IMR-90 (cell line): Measurements from ENCODE around the gene ITPK1. TPM values are rescaled to one million over a fixed set of nuclear protein-coding genes. Genes with fewer than 3 reads are reported as not detected.
A peak's percentile ranks its signal among the peaks of the same experiment; 100 is the strongest.

Experiments used
- ATAC-seq: fragments of 200-7000 bp; cut with Tn5 transposase; 2 replicates; pipeline ENCODE4 v1.9.1; 2020; ENCODE audit warnings: low read depth, mild to moderate bottlenecking, moderate library complexity
- BruUV-seq: library from RNA; stranded (reverse); fragments of 400-500 nt; replicated peaks from 2 replicates; lab custom pipeline; 2021; lab: Mats Ljungman, UMichigan
- CTCF ChIA-PET: fragments of 300-600 bp; formaldehyde crosslinking; extraction: SDS; loops from one replicate; lab custom pipeline; 2021; ENCODE audit warnings: antibody characterized with exemption; lab: Yijun Ruan, JAX
- POLR2A ChIA-PET: fragments of 300-600 bp; sonication (Branson Sonifier 250); formaldehyde crosslinking; loops from one replicate; lab custom pipeline; 2022; ENCODE audit warnings: antibody characterized with exemption; ENCODE audit not compliant: unreplicated experiment; lab: Charles Lee
- DNase-seq: peaks from one replicate; pipeline ENCODE4 v3.0.0; 2013
- H2AFZ ChIP-seq: replicated peaks from 2 replicates; pipeline ENCODE3; 2013; ENCODE audit warnings: low read length, mild to moderate bottlenecking; ENCODE audit not compliant: poor library complexity
- H2AK5ac ChIP-seq: 2 replicates; pipeline ENCODE4 v1.6.1; 2013; ENCODE audit warnings: low read depth, low read length, inconsistent platforms
- H2AK9ac ChIP-seq: replicated peaks from 2 replicates; pipeline ENCODE3; 2013; ENCODE audit warnings: mild to moderate bottlenecking, low read depth, low read length, moderate library complexity; ENCODE audit not compliant: poor library complexity
- H2BK120ac ChIP-seq: 2 replicates; pipeline ENCODE4 v1.6.1; 2013; ENCODE audit warnings: low read depth, low read length, inconsistent platforms
- H2BK15ac ChIP-seq: 3 replicates; pipeline ENCODE4 v1.6.1; 2013; ENCODE audit warnings: low read depth, low read length, inconsistent platforms
- H2BK20ac ChIP-seq: 2 replicates; pipeline ENCODE4 v1.6.1; 2013; ENCODE audit warnings: low read depth, mild to moderate bottlenecking, inconsistent platforms, low read length, moderate library complexity
- H2BK5ac ChIP-seq: 2 replicates; pipeline ENCODE4 v1.6.1; 2013; ENCODE audit warnings: mild to moderate bottlenecking, low read depth, low read length, inconsistent platforms; ENCODE audit not compliant: poor library complexity, severe bottlenecking
- H3K14ac ChIP-seq: replicated peaks from 2 replicates; pipeline ENCODE4 v1.6.1; 2013; ENCODE audit warnings: low read depth, low read length, inconsistent platforms
- H3K18ac ChIP-seq: 2 replicates; pipeline ENCODE4 v1.6.1; 2013; ENCODE audit warnings: low read depth, low read length, control low read depth
- H3K23ac ChIP-seq: 2 replicates; pipeline ENCODE4 v1.6.1; 2013; ENCODE audit warnings: low read depth, low read length, inconsistent platforms
- H3K27ac ChIP-seq: 2 replicates; pipeline ENCODE4 v1.5.1; 2013; ENCODE audit warnings: mild to moderate bottlenecking, control low read depth, low read length; ENCODE audit not compliant: insufficient read depth
- H3K27me3 ChIP-seq: 2 replicates; pipeline ENCODE4 v1.6.1; 2013; ENCODE audit warnings: low read length; ENCODE audit not compliant: control insufficient read depth, insufficient read depth
- H3K36me3 ChIP-seq: 2 replicates; pipeline ENCODE4 v1.6.1; 2013; ENCODE audit warnings: low read length, mixed read lengths; ENCODE audit not compliant: control insufficient read depth, insufficient read depth
- H3K4ac ChIP-seq: 2 replicates; pipeline ENCODE4 v1.6.1; 2013; ENCODE audit warnings: low read depth, low read length, inconsistent platforms
- H3K4me1 ChIP-seq: 2 replicates; pipeline ENCODE4 v1.6.1; 2013; ENCODE audit warnings: low read length, mixed read lengths; ENCODE audit not compliant: control insufficient read depth, insufficient read depth
- H3K4me2 ChIP-seq: 2 replicates; pipeline ENCODE4 v1.6.1; 2013; ENCODE audit warnings: low read depth, mild to moderate bottlenecking, control low read depth, low read length, moderate library complexity
- H3K4me3 ChIP-seq: 2 replicates; pipeline ENCODE4 v1.5.1; 2013; ENCODE audit warnings: low read depth, mild to moderate bottlenecking, control low read depth, low read length, moderate library complexity; ENCODE audit not compliant: insufficient read depth
- H3K56ac ChIP-seq: 2 replicates; pipeline ENCODE4 v1.6.1; 2013; ENCODE audit warnings: low read length, inconsistent platforms; ENCODE audit not compliant: insufficient read depth; ENCODE audit errors: extremely low read depth
- H3K79me1 ChIP-seq, 2 experiments: 2 replicates each; pipeline ENCODE4 v1.6.1; 2013; ENCODE audit warnings: low read length in 2 of 2, inconsistent platforms in 1 of 2, low read depth in 1 of 2
- H3K9ac ChIP-seq: 2 replicates; pipeline ENCODE4 v1.6.1; 2013; ENCODE audit warnings: low read depth, low read length, control low read depth
- H3K9me1 ChIP-seq: 2 replicates; pipeline ENCODE4 v1.6.1; 2013; ENCODE audit warnings: low read length, inconsistent platforms; ENCODE audit not compliant: insufficient read depth
- H3K9me3 ChIP-seq: 2 replicates; pipeline ENCODE4 v1.6.1; 2013; ENCODE audit warnings: low read length; ENCODE audit not compliant: control insufficient read depth, insufficient read depth
- H4K20me1 ChIP-seq: 2 replicates; pipeline ENCODE4 v1.6.1; 2013; ENCODE audit warnings: low read length, inconsistent platforms; ENCODE audit not compliant: insufficient read depth
- H4K5ac ChIP-seq: 2 replicates; pipeline ENCODE4 v1.6.1; 2013; ENCODE audit warnings: mild to moderate bottlenecking, low read depth, low read length, control low read depth
- H4K8ac ChIP-seq, 2 experiments: 2 replicates each; pipeline ENCODE4 v1.6.1; 2013; ENCODE audit warnings: low read depth in 2 of 2, low read length in 2 of 2, control low read depth in 1 of 2, inconsistent platforms in 1 of 2
- H4K91ac ChIP-seq: 2 replicates; pipeline ENCODE4 v1.6.1; 2013; ENCODE audit warnings: low read depth, low read length, inconsistent platforms; ENCODE audit not compliant: insufficient read depth
- CEBPB ChIP-seq: IDR thresholded peaks from 2 replicates; pipeline ENCODE4 v1.6.1; 2012; ENCODE audit warnings: low read depth, low read length, improper control_type of control experiment
- MAFK ChIP-seq: IDR thresholded peaks from 2 replicates; pipeline ENCODE4 v1.6.1; 2012; ENCODE audit warnings: low read depth, low read length, improper control_type of control experiment
- WGBS, 2 experiments: methylation state at CpG; one replicate each; pipeline versions ENCODE4 v1.1.5 to v1.1.7; 2013; ENCODE audit warnings: missing lambda C conversion rate in 2 of 2; ENCODE audit not compliant: insufficient read length in 1 of 2; ENCODE audit errors: extremely low coverage in 2 of 2; 5-methylcytosine and 5-hydroxymethylcytosine counted together
- dilution Hi-C: fragments of 300-500 bp; cut with HindIII; formaldehyde crosslinking; loops from one replicate; pipeline ENCODE4 v1.14.3; 2018; ENCODE audit warnings: low sequenced_read_pairs; ENCODE audit not compliant: unreplicated experiment
- in situ Hi-C: fragments of 300-500 bp; cut with MboI; formaldehyde crosslinking; loops from 3 replicates; pipeline ENCODE4 v1.14.3; 2019; ENCODE audit warnings: low sequenced_read_pairs, inconsistent platforms, mixed read lengths
- intact Hi-C: fragments of 100-400 bp; cut with micrococcal nuclease; formaldehyde crosslinking; loops from 2 replicates; pipeline ENCODE4 v1.10.0; 2022
- polyA plus RNA-seq, 3 experiments: library from polyadenylated mRNA; depleted of rRNA; stranded (reverse); fragments of >200 nt; gene quantifications; 2 replicates each; pipeline ENCODE4 v1.2.3, GENCODE V29; 2012; ENCODE audit warnings: low replicate concordance in 1 of 3
- total RNA-seq: library from RNA; depleted of rRNA; stranded (reverse); fragments of >200 nt; gene quantifications from 2 replicates; pipeline ENCODE4 v1.2.3, GENCODE V29; 2012

Gene ITPK1
- total and polyA plus RNA-seq, 2 of the 4 experiments (the other 2 are of a cell fraction): 21.7 to 26.9 TPM

DNA sequence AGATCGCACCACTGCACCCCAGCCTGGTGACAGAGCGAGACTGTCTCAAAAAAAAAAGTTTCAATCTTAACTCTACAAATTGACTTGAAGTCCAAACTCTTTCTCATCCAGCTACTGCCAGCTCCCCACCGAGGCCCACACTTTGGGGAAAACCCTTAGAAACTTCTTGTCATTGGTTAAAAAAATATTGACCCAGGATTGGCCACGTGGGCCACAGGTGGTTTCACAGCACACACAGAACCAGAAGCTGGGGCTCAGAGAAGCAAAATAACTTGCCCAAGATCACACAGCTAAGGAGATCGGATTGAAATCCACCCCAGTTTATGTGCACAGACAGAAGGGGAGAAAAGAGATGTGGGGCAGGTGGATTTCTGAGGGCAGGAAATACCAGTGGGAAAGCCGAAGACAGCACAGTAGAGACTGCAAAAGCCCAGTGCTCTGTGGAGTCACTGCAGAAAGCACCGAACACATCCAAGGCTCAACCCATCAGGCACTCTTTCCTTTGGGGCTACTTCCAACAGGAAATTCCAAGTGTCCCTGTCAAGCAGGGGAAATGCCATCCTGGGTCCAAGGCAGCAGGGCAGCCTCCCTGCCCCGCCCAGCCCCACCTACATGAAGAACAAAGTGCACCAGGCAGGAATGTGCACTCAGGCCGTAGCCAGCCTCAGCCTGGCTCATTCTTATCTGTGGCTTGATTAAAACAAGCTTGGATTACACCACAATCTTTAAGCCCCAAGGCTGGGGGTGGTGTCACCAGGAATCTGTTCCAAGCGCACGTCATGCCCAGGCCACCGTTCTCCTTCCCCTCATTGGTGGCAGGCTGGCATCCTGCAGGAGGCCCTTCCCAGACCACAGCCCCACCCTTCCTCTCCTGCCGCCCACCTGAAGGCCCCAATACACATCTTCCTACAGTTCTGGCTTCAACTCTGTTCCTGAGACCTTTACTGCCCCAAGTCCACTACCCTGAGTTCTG, 72.5 kb downstream of the ITPK1 start:
- no peaks in the 10 kb centered on the region; the same call in 1 of the 2 replicates for H3K9me1 ChIP-seq
- H2BK20ac ChIP-seq: no peak overlapping the region
- peaks cover 9% of the 10 kb centered on the region for H3K4me1 ChIP-seq
- no peak overlapping the region for H2AK9ac ChIP-seq
- H3K23ac ChIP-seq: no peak overlapping the region
- dilution Hi-C loops (no loop called here), intact Hi-C loops (no loop called here), in situ Hi-C loops (no loop called here)
- H3K4me2 ChIP-seq: no peak overlapping the region
- no peak overlapping the region for H4K5ac ChIP-seq
- H3K14ac ChIP-seq: no peak overlapping the region
- H3K18ac ChIP-seq: no peak overlapping the region
- no peak overlapping the region for H3K27ac ChIP-seq
- no peak overlapping the region for H3K4ac ChIP-seq
- no peaks in the 10 kb centered on the region for H3K79me1 ChIP-seq
- H4K8ac ChIP-seq: no peak overlapping the region
- BruUV-seq: no TSS peak
- H2BK5ac ChIP-seq: no peak overlapping the region
- no peak overlapping the region for H2BK15ac ChIP-seq
- no peaks in the 10 kb centered on the region for H3K36me3 ChIP-seq
- H4K20me1 ChIP-seq: peaks cover 39% of the 10 kb centered on the region
- DNase-seq: peak; percentile 63
- H3K9ac ChIP-seq: no peak overlapping the region
- H2BK120ac ChIP-seq: no peak overlapping the region
- ChIA-PET POLR2A (no interaction called here), CTCF (interaction anchor here (0.5 to 1.0 kb wide), 4 partner anchors 20 to 215 kb away, joined by 3 to 4 read pairs (median 3); no protein-coding TSS in a partner anchor)
- peak; percentile 71 for ATAC-seq
- TF ChIP-seq CEBPB (peak; percentile 35; the same call in 1 of the 2 replicates), MAFK (no peak)
- H3K9me3 ChIP-seq: no peaks in the 10 kb centered on the region
- no peak overlapping the region for H2AK5ac ChIP-seq
- no peak overlapping the region for H3K56ac ChIP-seq
- no peak overlapping the region for H3K4me3 ChIP-seq
- 73% methylated on average over 7 of the region's 13 CpGs; no CpG with 5 or more reads in 1 of the 2 experiments for WGBS, 2 experiments
- H3K27me3 ChIP-seq: peaks cover 32% of the 10 kb centered on the region
- H2AFZ ChIP-seq: peak overlapping the region; percentile 5
- H4K91ac ChIP-seq: no peak overlapping the region
